Neural progenitor cell (in vitro differentiated cells): ENCODE measurements around the gene HIPK2. TPM values are rescaled to one million over a fixed set of nuclear protein-coding genes. Genes with fewer than 3 reads are reported as not detected.

Source experiments
- DNase-seq: peaks from one replicate; pipeline ENCODE4 v3.0.0-alpha.2; 2016; ENCODE audit warnings: low spot score
- H2AFZ ChIP-seq: fragments of 200-600 bp; sonication (generic); replicated peaks from 2 replicates; pipeline ENCODE4 v1.6.1; 2016; ENCODE audit warnings: antibody characterized with exemption
- H3F3A ChIP-seq: fragments of 200-600 bp; sonication (generic); 2 replicates; pipeline ENCODE4 v1.6.1; 2016; ENCODE audit warnings: antibody characterized with exemption, low read depth
- H3K27ac ChIP-seq: fragments of 200-600 bp; sonication (generic); 2 replicates; pipeline ENCODE4 v1.5.1; 2016; ENCODE audit warnings: mild to moderate bottlenecking
- H3K27me3 ChIP-seq: fragments of 200-600 bp; sonication (generic); 2 replicates; pipeline ENCODE4 v1.6.1; 2016; ENCODE audit warnings: mild to moderate bottlenecking, moderate library complexity
- H3K36me3 ChIP-seq: fragments of 200-600 bp; sonication (generic); 2 replicates; pipeline ENCODE4 v1.5.1; 2016
- H3K4me1 ChIP-seq: fragments of 200-600 bp; sonication (generic); 2 replicates; pipeline ENCODE4 v1.6.1; 2016; ENCODE audit warnings: mixed run types
- H3K4me2 ChIP-seq: fragments of 200-600 bp; sonication (generic); 2 replicates; pipeline ENCODE4 v1.6.1; 2016
- H3K4me3 ChIP-seq: fragments of 200-600 bp; sonication (generic); 2 replicates; pipeline ENCODE4 v1.5.1; 2016
- H3K79me2 ChIP-seq: fragments of 200-600 bp; sonication (generic); 2 replicates; pipeline ENCODE4 v1.6.1; 2016; ENCODE audit warnings: low read depth
- H3K9ac ChIP-seq: fragments of 200-600 bp; sonication (generic); 2 replicates; pipeline ENCODE4 v1.6.1; 2016
- H3K9me3 ChIP-seq: fragments of 200-600 bp; sonication (generic); 2 replicates; pipeline ENCODE4 v1.5.1; 2016; ENCODE audit warnings: low read depth
- H4K20me1 ChIP-seq: fragments of 200-600 bp; sonication (generic); 2 replicates; pipeline ENCODE4 v1.6.1; 2016; ENCODE audit warnings: low read depth
- H3K27ac Mint-ChIP-seq: 3 replicates; pipeline ENCODE4 v1.8.0; 2021; ENCODE audit warnings: mixed read lengths
- H3K27me3 Mint-ChIP-seq: 2 replicates; pipeline ENCODE4 v1.8.0; 2022; ENCODE audit warnings: low read depth, mild to moderate bottlenecking, inconsistent platforms, moderate library complexity, mixed read lengths; ENCODE audit not compliant: insufficient read depth
- H3K36me3 Mint-ChIP-seq: 3 replicates; pipeline ENCODE4 v1.8.0; 2021; ENCODE audit warnings: mixed read lengths
- H3K4me1 Mint-ChIP-seq: 3 replicates; pipeline ENCODE4 v1.8.0; 2021; ENCODE audit warnings: mixed read lengths
- H3K4me3 Mint-ChIP-seq: 3 replicates; pipeline ENCODE4 v1.8.0; 2021; ENCODE audit warnings: mild to moderate bottlenecking, moderate library complexity, mixed read lengths
- H3K9me3 Mint-ChIP-seq: 3 replicates; pipeline ENCODE4 v1.8.0; 2020; ENCODE audit warnings: mixed read lengths
- CTCF ChIP-seq: fragments of 200-600 bp; sonication (generic); IDR thresholded peaks from 2 replicates; pipeline ENCODE4 v1.5.1; 2017; ENCODE audit warnings: antibody characterized with exemption, mild to moderate bottlenecking
- EZH2 ChIP-seq: fragments of 200-600 bp; sonication (generic); IDR thresholded peaks from 2 replicates; pipeline ENCODE4 v1.6.1; 2017; ENCODE audit warnings: antibody characterized with exemption, mild to moderate bottlenecking, moderate library complexity
- EZH2phosphoT487 ChIP-seq: fragments of 200-600 bp; sonication (generic); IDR thresholded peaks from 2 replicates; pipeline ENCODE4 v1.6.1; 2017; ENCODE audit warnings: antibody characterized with exemption
- total RNA-seq: library from RNA; depleted of rRNA; stranded (reverse); fragments of >200 nt; gene quantifications from 2 replicates; pipeline ENCODE4 v1.2.3, GENCODE V29; 2015; ENCODE audit warnings: low replicate concordance

The HIPK2 gene
- total RNA-seq, 1 donor from 2014 or later, result 12.8 TPM

- Mint-ChIP-seq H3K4me3 (no peak overlapping the region), H3K27ac (no peak overlapping the region), H3K36me3 (peaks cover 43% of the 10 kb centered on the region), H3K9me3 (peaks cover 4% of the 10 kb centered on the region), H3K27me3 (no peaks in the 10 kb centered on the region), H3K4me1 (peaks cover 10% of the 10 kb centered on the region)
- Histone ChIP-seq H3K27ac (no peak overlapping the region), H3K4me3 (no peak overlapping the region), H3K9me3 (no peaks in the 10 kb centered on the region), H2AFZ (no peak overlapping the region), H3K36me3 (no peaks in the 10 kb centered on the region), H3K27me3 (no peaks in the 10 kb centered on the region), H3K4me1 (peaks cover 6% of the 10 kb centered on the region), H3K4me2 (no peak overlapping the region), H3K9ac (no peak overlapping the region), H4K20me1 (peaks cover 31% of the 10 kb centered on the region), H3F3A (no peaks in the 10 kb centered on the region), H3K79me2 (peaks cover 63% of the 10 kb centered on the region)
- TF ChIP-seq EZH2 (no peak), EZH2phosphoT487 (no peak), CTCF (no peak)
- no peak for DNase-seq
Measured at GRCh38 chr7:139758388-139758787, 19.4 kb downstream of the HIPK2 start.

- H3K27ac Mint-ChIP-seq, result no peak overlapping the region
- peaks cover 14% of the 10 kb centered on the region for H3K4me1 Mint-ChIP-seq
- no peaks in the 10 kb centered on the region for H3K27me3 Mint-ChIP-seq
- Histone ChIP-seq H4K20me1 (peaks cover 31% of the 10 kb centered on the region), H3K79me2 (peaks cover 63% of the 10 kb centered on the region), H3K27me3 (no peaks in the 10 kb centered on the region), H3K4me1 (peaks cover 6% of the 10 kb centered on the region), H3K4me2 (no peak overlapping the region), H3K36me3 (no peaks in the 10 kb centered on the region), H3K9ac (no peak overlapping the region), H3K27ac (no peak overlapping the region), H3K9me3 (no peaks in the 10 kb centered on the region), H3F3A (no peaks in the 10 kb centered on the region), H3K4me3 (no peak overlapping the region), H2AFZ (no peak overlapping the region)
- peaks cover 43% of the 10 kb centered on the region for H3K36me3 Mint-ChIP-seq
- DNase-seq, result no peak
- no peak overlapping the region for H3K4me3 Mint-ChIP-seq
- peaks cover 4% of the 10 kb centered on the region for H3K9me3 Mint-ChIP-seq
- no peak for TF ChIP-seq CTCF
- no peak for TF ChIP-seq EZH2phosphoT487
- no peak for TF ChIP-seq EZH2
Measured at GRCh38 chr7:139757968-139758367, 19.8 kb downstream of the HIPK2 start.

- H3F3A ChIP-seq, result no peaks in the 10 kb centered on the region
- peaks cover 65% of the 10 kb centered on the region for H4K20me1 ChIP-seq
- DNase-seq, result no peak
- H3K27ac ChIP-seq, result no peak overlapping the region
- H3K27me3 ChIP-seq, result no peaks in the 10 kb centered on the region
- no peaks in the 10 kb centered on the region for H3K36me3 ChIP-seq
- TF ChIP-seq EZH2phosphoT487 (no peak), EZH2 (no peak), CTCF (no peak)
- no peak overlapping the region for H2AFZ ChIP-seq
- H3K4me1 ChIP-seq, result peaks cover 6% of the 10 kb centered on the region
- Mint-ChIP-seq H3K4me3 (no peak overlapping the region), H3K36me3 (peaks cover 18% of the 10 kb centered on the region), H3K4me1 (peaks cover 17% of the 10 kb centered on the region), H3K27me3 (no peaks in the 10 kb centered on the region), H3K9me3 (no peaks in the 10 kb centered on the region), H3K27ac (no peak overlapping the region)
- H3K4me3 ChIP-seq, result no peak overlapping the region
- peaks cover 47% of the 10 kb centered on the region for H3K79me2 ChIP-seq
- no peaks in the 10 kb centered on the region for H3K9me3 ChIP-seq
- no peak overlapping the region for H3K4me2 ChIP-seq
- no peak overlapping the region for H3K9ac ChIP-seq
Measured at GRCh38 chr7:139753693-139754111, 24.1 kb downstream of the HIPK2 start.
